Left ventricle myocardium inferior (tissue), 1 donor: ENCODE results near the gene ZNF575. TPM values are rescaled to one million over a fixed set of nuclear protein-coding genes. Genes with fewer than 3 reads are reported as not detected.

Source experiments
- DNase-seq: peaks from one replicate; pipeline ENCODE4 v3.0.0-alpha.2; 2020
- H3K27ac ChIP-seq: fragments of 200-600 bp; replicated peaks from 2 replicates; pipeline ENCODE4 v1.8.0; 2021
- H3K27me3 ChIP-seq: fragments of 200-600 bp; 2 replicates; pipeline ENCODE4 v1.8.0; 2021; ENCODE audit warnings: low read depth
- H3K36me3 ChIP-seq: fragments of 200-600 bp; 2 replicates; pipeline ENCODE4 v1.8.0; 2021
- H3K4me1 ChIP-seq: fragments of 200-600 bp; 2 replicates; pipeline ENCODE4 v1.8.0; 2021
- H3K4me3 ChIP-seq: fragments of 200-600 bp; 2 replicates; pipeline ENCODE4 v1.8.0; 2021; ENCODE audit warnings: mild to moderate bottlenecking, moderate library complexity
- H3K9me3 ChIP-seq: fragments of 200-600 bp; replicated peaks from 2 replicates; pipeline ENCODE4 v1.8.0; 2021
- intact Hi-C: fragments of 100-400 bp; cut with micrococcal nuclease; formaldehyde crosslinking; loops from one replicate; pipeline ENCODE4 v1.11.0; 2022
- total RNA-seq: library from RNA; stranded (reverse); fragmentation: NEBNext Ultra II Directional; extraction: Animal tissue kit (Norgen Biotek cat#: 25700); gene quantifications from one replicate; pipeline ENCODE4 v1.2.1, GENCODE V29; 2021
- TF ChIP-seq, protein P1 (sequence below): fragments of 200-600 bp; IDR thresholded peaks from 2 replicates; pipeline ENCODE4 v1.8.0; 2021; ENCODE audit warnings: antibody characterized with exemption, mild to moderate bottlenecking, borderline replicate concordance
- donor health status: DM: no; HTN: yes; CAD: no; lungs with severe emphysema.

The ZNF575 gene
- total RNA-seq, 1 donor from 2014 or later: 1.1 TPM

DNA sequence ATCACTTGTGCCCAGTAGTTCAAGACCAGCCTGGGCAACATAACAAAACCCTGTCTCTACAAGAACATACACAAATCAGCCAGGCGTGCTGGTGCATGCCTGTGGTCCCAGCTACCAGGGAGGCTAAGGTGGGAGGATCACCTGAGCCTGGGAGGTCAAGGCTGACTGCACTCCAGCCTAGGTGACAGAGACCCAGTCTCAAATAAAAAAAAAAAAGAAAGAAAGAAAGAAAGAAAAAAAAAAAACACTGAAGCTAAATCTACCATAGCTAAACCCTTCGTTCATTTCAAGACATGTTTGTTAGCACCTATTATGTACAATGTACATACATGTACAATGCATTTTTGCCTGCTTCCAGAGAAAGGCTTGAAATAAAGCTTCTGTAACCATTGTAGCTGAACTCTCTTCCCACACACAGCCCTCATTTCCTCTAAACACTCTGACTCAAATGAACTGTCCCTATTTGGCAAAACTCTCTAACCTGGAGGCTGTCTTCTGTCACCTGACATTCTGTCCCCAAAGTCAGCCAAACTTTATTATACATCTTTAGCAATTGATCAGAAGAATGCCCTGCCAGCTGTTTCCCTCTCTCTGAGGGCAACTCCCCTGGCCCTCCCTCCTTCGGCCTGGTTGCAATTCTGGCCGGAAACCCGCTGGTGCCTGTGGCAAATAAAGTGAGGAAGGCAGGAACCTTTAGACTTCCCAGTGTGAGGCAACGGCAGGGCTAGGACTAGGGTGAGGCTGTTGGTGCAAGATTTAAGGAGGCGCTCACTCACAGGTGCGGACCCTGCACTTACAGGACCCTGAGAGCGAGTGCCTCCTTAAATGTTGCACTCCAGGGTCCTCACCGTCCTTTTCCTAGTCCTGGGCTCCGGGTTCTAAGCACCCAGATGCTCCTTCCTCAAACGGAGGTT is 7.8 kb upstream of the ZNF575 start:
- Histone ChIP-seq H3K36me3 (no peaks in the 10 kb centered on the region), H3K9me3 (no peaks in the 10 kb centered on the region), H3K4me3 (peak overlapping the region; percentile 94), H3K27me3 (no peaks in the 10 kb centered on the region), H3K4me1 (peaks cover 41% of the 10 kb centered on the region), H3K27ac (peak overlapping the region; percentile 91)
- peak; percentile 49 for DNase-seq
- intact Hi-C loops: no loop called here
- TF ChIP-seq, protein P1, sequence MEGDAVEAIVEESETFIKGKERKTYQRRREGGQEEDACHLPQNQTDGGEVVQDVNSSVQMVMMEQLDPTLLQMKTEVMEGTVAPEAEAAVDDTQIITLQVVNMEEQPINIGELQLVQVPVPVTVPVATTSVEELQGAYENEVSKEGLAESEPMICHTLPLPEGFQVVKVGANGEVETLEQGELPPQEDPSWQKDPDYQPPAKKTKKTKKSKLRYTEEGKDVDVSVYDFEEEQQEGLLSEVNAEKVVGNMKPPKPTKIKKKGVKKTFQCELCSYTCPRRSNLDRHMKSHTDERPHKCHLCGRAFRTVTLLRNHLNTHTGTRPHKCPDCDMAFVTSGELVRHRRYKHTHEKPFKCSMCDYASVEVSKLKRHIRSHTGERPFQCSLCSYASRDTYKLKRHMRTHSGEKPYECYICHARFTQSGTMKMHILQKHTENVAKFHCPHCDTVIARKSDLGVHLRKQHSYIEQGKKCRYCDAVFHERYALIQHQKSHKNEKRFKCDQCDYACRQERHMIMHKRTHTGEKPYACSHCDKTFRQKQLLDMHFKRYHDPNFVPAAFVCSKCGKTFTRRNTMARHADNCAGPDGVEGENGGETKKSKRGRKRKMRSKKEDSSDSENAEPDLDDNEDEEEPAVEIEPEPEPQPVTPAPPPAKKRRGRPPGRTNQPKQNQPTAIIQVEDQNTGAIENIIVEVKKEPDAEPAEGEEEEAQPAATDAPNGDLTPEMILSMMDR: no peak

DNA sequence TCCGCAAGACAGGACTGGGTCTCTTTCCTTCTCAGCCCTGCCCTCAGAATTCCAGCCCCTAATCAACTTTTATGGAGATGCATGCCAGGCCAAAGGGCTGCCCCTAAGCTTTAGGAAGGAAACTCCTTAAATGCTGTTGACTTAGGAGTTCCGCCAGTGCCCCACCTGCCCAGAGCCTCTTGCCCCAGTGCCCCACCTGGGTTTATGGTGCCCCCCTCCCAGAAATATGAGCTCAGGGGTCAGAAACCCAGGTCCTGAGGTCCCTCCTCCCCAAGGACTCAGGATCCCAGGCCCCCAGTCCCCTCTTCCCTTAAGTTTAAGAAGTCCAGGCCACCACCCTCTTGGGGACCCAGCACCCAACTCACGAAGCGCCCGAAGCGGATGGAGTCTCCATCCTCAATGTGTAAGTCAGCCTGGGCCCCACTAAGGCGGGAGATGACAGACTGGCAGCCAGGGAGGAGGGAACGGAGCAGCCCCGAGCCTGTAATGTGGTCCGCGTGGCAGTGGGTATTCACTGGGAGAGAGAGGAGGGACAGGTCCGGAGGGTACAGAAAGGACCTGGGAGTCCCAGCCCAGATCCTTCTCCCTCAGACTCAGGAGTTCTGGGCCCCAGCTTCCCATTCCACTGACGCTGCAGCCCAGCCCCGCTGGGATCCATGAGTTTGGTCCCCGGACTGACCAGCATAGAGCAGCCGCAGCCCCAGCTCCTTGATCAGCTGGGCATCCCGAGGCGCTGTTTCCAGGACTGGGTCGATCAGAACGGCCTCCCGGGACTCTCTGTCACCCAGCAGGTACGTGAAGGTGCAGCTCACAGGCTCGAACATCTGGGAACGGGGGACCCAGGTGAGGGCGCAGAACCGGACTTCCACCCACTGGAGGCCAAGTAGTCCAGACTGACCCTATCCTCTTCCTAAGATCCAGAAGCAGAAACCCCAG is 6.9 kb upstream of the ZNF575 start:
- TF ChIP-seq, protein P1: no peak
- H3K27ac ChIP-seq: peak overlapping the region; percentile 91
- H3K36me3 ChIP-seq: no peaks in the 10 kb centered on the region
- H3K4me1 ChIP-seq: peaks cover 41% of the 10 kb centered on the region
- H3K27me3 ChIP-seq: no peaks in the 10 kb centered on the region
- peak; percentile 20 for DNase-seq
- intact Hi-C loops: no loop called here
- no peaks in the 10 kb centered on the region for H3K9me3 ChIP-seq
- H3K4me3 ChIP-seq: peak overlapping the region; percentile 94

DNA sequence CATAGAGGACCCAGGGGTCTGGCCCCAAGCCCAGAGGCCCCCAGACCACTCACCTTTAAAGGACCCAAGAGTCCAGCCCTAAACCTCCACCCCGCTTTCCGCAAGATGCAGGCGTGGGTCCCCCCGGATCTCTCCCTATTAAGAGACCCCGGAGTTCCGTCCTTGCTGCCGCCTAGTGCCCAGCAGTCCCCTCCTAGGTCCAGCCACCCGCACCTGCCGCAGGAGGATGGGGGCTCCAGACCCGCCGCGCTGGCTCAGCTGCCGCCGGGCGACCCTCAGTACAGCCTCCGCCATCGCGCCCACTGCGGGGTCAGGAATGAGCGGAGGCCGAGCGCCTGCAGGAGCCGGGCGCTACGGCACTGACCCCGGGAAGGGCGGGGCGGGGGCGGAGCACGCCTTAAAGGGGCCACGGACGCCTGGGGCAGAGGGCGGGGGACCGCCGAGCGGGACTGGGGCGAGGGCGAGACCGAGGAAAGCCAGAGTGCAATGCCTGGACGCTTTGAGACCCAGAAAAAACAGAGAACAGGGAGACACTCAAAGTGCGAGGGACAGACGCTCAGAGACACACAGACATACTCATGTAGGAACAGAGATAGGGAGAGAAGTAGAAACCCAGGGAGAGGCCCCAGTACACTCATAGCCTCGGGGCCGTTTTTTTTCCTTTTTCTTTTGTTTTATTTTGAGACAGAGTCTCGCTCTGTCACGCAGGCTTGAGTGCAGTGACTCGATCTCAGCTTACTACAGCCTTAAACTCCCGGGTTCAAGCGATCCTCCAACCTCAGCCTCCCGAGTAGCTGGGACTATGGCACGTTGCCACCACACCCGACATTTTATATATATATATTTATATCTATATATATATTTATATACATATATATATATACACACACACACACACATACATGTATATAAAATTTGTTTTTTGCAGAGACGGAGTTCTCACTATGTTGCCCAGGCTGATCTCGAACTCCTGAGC is 5.8 kb upstream of the ZNF575 start, which contains the start of gene ETHE1:
Gene ETHE1 (minus strand): TSS at position 318 of the 976 bp plus-strand sequence. CDS start 24 bp downstream, at position 294.
- peak within 1 kb of the TSS; percentile 91 for H3K27ac ChIP-seq
- no peaks in the 10 kb centered on the region for H3K36me3 ChIP-seq
- no peaks in the 10 kb centered on the region for H3K9me3 ChIP-seq
- no peaks in the 10 kb centered on the region for H3K27me3 ChIP-seq
- intact Hi-C loops: no loop called here
- peak; percentile 88 for DNase-seq
- H3K4me3 ChIP-seq: peak within 1 kb of the TSS; percentile 94
- TF ChIP-seq, protein P1: peak; percentile 21
- H3K4me1 ChIP-seq: peaks cover 43% of the 10 kb centered on the region

DNA sequence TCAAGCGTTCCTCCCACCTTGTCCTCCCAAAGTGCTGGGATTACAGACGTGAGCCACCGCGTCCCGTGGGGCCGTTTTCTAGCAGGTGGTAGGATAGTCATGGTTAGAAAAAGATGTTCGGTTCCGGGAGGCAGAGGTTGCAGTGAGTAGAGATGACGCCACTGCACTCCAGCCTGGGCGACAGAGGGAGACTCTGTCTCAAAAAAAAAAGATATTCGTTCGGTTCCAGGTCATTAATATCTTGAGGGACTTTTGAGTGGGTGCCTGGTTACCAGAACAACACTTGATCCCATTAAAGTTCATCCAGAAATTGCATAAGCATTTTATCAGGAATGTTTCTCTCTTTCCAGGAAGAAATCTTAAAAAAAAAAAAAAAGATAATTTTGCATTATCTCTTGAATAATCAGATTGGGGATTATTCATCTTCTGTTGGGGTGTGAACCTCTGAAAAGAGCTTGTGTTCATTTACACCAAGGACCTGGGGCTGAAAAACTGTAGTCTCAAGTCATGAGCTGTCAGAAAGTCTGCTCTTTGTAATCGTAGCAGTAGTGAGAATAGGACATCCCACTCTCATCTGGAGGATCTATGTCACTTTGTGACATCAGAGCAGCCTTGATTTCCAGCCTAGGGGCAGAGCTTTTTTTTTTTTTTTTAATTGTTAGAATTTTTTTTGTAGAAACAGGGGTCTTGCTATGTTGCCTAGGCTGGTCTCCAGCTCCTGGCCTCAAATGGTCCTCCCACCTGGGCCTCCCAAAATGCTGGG is 4.9 kb upstream of the ZNF575 start:
- intact Hi-C loops: no loop called here
- TF ChIP-seq, protein P1: no peak
- H3K4me3 ChIP-seq: peak overlapping the region; percentile 94
- H3K4me1 ChIP-seq: peaks cover 50% of the 10 kb centered on the region
- H3K36me3 ChIP-seq: no peaks in the 10 kb centered on the region
- no peaks in the 10 kb centered on the region for H3K27me3 ChIP-seq
- peak overlapping the region; percentile 91 for H3K27ac ChIP-seq
- no peaks in the 10 kb centered on the region for H3K9me3 ChIP-seq
- no peak for DNase-seq
